ELF-1 (cell line): ENCODE data around the gene LNX2.

Experiments used
- DNase-seq: peaks from one replicate; pipeline ENCODE4 v3.0.0-alpha.2; 2016; ENCODE audit warnings: low read depth, low spot score

The LNX2 gene

GRCh38 chr13:27562457-27562856 is 57.9 kb downstream of the LNX2 start:
- DNase-seq: no peak

GRCh38 chr13:27559719-27560118 is 60.6 kb downstream of the LNX2 start:
- no peak for DNase-seq

- no peak for DNase-seq
These were observed 64.2 kb downstream of the LNX2 start for GRCh38 chr13:27556109-27556508.

- no peak for DNase-seq
These were observed 68.8 kb downstream of the LNX2 start for GRCh38 chr13:27551562-27551961.

DNA sequence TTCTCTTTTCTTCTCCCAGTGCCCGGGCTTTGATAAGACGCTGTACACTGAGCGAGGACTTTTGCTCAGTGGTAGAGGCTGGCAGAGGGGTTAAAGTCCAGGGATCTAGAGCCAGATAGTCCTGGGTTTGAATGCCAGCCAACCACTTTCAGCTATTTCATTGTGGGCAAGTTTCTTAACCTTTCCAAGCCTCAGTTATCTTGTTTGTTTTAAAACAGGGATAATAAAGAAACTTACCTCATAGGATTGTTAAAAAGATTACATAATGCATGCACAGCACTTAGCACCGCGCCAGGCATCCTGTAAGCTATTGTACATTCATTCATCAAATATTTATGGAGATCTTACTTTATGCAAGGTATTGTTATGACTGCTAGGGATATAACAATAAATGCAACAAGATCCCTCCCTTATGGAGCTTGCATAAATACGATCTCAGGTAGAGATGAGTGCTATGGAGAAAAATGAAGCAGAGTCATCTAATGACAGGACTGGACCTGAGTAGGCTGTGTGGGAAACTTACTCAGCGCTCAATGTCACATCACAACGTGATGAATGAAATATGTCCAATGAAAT is 70.8 kb downstream of the LNX2 start:
- DNase-seq: no peak

DNA sequence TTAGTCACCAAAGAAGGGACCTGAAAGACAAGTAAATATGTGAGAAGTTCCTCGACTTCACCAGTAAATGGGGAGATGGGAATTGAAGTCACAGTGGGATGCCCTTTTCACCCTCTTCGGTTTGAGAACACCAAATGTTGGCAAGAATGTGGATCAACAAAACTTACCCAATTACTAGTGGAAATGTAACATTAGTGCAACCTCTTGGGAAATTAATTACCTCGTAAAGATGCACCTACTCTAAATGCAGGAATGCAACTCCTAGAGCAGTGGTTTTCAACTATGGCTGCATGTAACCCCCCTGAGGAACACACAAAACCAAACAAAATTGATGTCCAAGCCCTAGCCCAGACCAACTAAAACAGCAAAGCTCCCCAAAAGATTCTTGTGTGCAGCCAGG is 78.1 kb downstream of the LNX2 start:
- no peak for DNase-seq

DNA sequence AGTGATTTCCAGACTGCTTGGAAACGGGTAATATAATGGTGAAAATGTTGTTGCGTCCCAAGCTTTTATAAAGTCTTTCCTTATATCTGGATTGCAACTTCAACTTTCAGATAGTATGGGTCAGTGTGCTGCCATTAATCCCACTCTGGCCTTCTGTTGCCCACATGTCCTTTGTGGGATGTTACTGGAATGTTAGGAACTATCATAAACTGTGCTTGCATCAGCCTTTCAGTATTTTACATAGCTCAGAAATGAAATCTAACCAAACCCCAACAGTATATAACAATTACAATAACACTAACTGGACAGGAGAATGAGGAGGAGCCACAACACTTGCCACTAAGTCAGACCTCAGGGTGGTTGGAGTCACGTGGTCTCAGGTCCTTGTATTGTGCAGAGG is 78.9 kb downstream of the LNX2 start:
- no peak for DNase-seq

DNA sequence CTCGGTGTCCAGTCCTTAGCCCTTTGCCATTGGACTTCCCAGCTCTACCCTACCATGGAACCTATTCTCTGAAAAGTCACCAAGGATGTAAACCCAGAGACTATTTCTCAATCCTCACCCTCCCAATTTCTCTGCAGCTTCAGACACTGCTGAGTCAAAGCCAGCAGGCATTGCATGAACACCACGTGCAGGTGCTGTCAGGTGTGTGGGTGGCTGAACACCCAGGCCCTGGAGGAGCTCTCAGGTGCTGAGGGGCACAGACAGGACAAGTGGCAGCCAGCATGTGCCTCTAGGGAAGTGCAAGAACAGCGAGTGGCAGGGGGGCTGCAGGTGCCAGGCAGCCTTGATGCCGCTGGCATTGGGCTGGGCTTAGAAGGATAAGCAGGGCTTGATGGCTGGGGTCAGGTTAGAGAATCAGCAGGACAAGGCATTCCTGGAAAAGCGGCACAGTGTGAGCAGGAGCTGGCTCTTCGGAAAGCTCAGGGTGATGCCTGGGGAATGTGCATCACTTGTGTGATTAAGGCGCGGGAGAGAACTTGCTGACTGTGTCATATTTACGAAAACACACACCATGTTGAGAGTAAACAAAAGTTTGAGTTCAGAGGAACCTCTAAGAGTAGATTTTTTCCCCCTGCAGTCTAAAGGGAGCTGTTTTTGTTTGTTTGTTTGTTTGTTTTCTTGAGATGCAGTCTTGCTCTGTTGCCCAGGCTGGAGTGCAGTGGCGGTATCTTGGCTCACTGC is 83.8 kb downstream of the LNX2 start:
- no peak for DNase-seq

- DNase-seq: no peak
These were observed 84.8 kb downstream of the LNX2 start for GRCh38 chr13:27535546-27535945.

DNA sequence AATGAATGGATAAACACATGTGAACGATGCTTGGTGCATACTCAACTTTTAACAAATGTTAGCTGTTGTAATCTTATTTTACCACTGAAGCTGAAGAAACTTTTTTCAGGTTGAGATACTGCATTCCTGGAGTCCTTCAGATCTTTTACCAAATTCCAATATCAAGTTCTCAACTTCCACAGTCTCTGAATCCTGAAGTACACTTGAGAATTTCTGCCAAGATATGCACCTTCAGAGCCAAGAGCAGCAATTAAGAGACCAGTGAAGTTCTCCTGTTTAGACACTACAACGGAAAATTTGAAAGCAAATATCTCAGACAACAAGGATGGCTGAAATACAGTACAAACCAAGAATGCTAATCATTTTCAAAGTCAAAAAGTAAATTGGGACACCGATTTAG is 85.3 kb downstream of the LNX2 start:
- DNase-seq: no peak

DNA sequence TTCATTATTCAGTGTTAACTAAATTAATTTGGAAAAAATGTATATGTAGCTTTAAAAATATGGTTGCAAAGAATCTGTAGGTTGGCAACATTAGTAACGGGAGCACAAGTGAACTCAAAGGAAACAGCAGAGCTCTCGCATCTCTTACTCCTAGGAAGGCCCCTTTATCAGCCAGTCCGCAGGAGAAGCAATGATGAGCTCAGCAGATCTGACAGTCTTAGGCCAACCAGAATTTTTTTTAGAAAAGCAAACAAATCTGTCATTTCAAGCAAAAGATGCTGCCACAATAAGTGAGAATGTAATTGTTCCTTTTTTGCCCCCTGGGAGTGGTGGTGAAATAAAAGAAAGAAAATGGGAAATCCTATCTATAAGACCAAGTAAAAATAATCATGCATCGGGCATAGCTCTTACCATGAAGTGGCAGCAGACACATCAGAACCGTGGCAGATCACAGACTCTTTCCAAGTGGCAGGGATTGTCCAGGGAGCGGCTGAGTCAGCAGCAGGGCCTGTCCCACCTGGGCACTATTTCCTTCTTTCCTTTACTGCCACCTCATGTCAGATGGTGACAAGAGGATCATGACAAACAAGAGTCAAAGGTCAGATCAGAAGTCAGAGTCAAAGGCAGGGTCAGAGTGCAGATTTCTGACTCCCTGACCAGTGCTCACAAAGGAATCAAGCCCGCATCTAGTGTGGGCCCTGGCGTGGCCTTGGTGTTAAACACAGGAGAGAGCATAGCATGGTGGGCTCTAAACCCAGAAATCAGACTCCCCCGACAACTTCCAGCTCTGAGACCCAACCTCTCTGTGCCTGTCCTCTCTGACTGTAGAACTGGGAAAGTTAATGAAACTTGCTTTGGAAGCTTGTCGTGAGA is 86.0 kb downstream of the LNX2 start:
- no peak for DNase-seq

GRCh38 chr13:27533155-27533643 is 87.1 kb downstream of the LNX2 start:
- DNase-seq: peak; percentile 86

GRCh38 chr13:27528908-27529307 is 91.4 kb downstream of the LNX2 start:
- DNase-seq: no peak

DNA sequence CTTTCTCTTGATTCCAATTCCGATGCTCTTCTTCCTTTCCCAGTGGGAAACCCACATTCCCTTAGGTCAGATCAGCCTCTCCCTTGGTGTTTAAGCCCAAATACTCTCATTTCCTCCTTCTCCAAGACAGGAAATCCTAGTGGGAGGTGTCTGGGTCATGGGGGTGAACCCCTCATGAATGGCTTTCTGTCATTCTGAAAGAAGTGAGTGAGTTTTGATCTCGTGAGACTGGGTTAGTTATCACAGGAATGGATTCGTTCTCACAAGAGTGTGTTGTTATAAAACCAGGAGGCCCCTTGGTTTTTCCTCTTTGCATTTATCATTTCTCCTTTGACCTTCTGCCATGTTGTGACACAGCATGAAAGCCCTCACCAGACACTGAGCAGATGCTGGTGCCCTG is 93.8 kb downstream of the LNX2 start:
- no peak for DNase-seq

DNA sequence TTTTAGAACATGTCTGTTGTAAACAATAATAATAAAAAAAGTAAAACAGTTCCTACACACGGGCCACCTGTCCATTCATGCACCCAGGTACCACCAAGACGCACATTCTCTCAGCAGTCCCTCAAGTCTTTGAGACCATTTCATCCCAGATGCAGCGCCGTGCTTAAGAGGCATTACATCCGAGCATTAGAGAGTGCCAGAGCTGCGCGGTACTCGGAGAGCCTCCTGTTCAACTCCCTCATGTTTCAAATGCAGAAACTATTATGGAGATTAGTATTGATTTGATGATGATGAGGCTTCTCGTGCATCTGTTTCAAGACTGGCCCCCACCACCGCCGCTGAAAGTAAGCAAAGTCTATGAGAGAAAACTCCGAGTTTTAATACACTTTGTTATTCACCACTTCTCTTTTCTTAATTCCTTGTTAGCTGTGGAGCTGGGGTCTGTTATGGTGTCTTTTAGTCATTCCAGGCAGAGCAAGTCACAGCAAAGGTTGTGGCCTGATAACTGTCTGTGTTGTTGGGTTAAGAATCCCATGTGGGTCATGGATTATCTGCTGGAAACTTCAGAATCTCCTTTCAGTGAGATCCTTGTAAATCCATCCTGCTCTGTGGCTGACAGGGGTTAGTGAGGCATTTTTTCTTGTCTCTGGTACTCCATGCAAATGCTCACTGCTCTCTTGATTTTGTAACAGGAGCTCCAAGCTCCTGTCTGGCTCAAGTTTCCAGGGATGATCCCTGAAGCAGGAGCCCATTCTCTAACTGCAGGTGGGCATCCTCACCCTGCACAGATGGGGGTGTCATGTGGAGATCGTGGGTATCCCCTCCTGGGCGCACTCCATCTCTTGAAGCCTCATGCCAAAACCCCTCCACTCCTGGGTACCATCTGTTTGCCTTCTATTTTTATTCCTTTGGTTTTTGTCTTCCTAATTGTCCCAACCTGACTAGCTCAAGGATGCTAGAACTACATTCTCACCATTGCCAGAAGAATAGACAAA is 95.1 kb downstream of the LNX2 start:
- no peak for DNase-seq

DNA sequence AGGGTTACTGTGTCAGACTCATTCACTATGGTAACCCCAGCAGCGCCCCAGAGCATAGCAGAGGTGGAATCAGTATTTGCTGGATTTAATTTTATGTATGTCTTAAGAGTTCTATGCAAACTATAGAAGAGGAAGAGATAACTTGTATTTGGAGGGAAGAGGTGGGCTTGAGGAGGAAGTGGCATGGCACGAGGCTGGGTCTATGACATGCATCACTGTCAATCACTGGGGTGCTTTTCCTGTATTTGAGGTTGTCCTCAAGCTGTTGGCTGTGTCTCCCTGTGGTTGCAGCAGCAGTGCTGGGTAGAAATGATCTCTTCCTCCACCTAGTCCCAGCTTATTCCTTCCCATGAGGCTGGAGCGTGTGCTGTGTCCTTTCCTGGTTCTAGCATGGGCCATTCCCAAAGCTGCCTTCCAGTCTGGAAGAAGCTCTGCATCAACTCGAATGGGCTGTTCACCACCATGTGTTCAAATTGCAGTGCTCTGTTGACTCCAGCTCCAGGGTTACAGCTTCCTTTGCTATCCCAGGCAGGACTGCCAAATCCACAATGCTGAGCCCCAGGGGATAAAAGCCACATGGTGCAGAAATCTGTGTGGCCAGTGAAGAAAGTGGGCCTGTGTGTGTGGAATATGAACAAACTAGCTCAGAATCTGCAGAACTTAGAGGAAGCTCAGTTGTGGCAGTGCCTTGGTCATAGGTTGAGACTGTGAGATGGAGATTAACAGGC is 96.8 kb downstream of the LNX2 start:
- no peak for DNase-seq

DNA sequence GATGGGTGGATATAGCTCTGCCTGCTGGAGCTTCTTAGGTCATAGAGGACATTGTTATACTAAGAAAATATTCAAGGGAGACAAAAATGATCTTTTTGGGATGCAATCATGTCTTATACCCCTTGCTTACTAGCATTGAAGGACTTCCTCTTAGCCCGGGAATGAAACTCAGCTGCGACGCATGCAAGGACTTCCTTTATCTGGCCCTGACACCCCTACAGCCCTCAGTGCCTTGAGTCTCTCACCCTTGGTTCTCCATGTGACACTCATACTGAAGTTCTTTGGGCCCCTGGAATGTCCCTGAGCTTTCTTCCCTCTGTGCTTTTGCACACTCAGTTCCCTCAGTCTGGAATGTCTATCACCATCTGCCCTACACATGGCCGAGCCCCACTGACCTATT is 97.5 kb downstream of the LNX2 start:
- no peak for DNase-seq

DNA sequence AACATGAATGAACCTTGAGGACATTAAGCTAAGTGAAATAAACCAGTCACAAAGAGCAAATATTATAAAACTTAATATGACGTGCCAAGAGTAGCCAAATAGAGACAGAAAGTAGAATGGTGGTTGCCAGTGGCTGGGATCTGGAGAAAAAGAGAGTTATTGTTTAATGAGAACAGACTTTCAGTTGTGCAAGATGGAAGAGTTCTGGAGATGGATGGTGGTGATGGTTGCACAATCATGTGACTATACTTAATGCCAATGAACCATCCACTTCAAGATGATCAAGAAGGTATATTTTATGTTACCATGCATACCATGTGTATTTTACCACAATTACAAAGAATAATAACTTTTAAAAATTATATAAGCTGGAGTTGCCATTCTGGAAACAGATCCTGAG is 104.2 kb downstream of the LNX2 start:
- DNase-seq: no peak

GRCh38 chr13:27510082-27510481 is 110.2 kb downstream of the LNX2 start:
- no peak for DNase-seq

- no peak for DNase-seq
These were observed 111.5 kb downstream of the LNX2 start for GRCh38 chr13:27508802-27509201.

GRCh38 chr13:27505792-27506191 is 114.5 kb downstream of the LNX2 start:
- no peak for DNase-seq
